NCI-H128 (cell line): Measurements from ENCODE around the gene POPDC3.
"Not testable (repeated sequence)": the region's sequence is repeated elsewhere in the genome, so short reads cannot be mapped to it uniquely, and the experiment has no call there.

Source experiments
- DNase-seq: peaks from one replicate; lab custom pipeline; 2025; ENCODE audit not compliant: unreplicated experiment; lab: John Stamatoyannopoulos, UW

Gene POPDC3, protein sequence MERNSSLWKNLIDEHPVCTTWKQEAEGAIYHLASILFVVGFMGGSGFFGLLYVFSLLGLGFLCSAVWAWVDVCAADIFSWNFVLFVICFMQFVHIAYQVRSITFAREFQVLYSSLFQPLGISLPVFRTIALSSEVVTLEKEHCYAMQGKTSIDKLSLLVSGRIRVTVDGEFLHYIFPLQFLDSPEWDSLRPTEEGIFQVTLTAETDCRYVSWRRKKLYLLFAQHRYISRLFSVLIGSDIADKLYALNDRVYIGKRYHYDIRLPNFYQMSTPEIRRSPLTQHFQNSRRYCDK

DNA sequence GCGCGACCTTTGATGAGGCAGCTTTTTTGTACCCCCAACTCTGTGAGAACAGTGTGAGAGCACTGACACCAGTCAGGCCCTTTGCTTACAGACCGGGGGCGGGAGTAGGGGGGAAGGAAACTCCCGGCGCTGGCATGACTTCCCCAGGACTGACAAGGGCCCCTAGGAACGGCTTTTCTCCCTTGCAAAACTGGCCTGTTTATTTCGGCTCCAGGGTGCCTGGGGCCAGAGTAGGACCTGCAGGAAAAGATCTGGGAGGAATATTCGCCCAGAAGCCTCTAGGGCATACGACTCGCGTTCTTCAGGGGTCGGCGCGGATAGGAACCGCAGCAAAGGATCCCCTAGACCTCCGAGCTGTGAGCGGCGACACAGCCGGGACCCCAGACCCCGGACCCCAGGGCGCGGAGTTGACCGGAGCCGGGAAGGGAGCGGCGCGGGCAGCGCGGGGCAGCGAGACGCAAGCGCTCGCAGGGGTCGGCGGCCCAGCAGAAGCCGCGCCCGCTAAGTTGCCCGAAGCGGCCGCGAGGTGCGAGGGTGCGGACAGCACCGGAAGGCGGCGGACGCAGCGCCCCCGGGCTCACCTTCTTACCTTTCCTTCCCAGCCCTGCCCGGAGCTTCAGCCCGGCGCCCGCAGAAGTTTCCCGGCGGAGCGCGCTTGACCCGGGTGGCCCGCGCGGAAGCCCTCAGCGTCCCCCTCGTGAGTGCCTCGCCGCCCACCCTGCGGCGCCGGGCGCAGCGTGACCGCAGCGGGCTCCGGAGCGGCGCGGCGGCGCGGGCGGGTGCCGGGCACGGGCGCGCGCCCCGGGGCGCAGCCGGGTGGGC lies at the start of gene POPDC3:
Gene POPDC3 (minus strand): TSS at position 771 of the 822 bp plus-strand sequence. CDS start 18,105 bp downstream, outside the sequence.
- DNase-seq: no peak

- no peak for DNase-seq
Observed at GRCh38 chr6:105227295-105227767, 47.5 kb upstream of the POPDC3 start.

GRCh38 chr6:105226598-105227294 lies 46.9 kb upstream of the POPDC3 start:
- no peak for DNase-seq

DNA sequence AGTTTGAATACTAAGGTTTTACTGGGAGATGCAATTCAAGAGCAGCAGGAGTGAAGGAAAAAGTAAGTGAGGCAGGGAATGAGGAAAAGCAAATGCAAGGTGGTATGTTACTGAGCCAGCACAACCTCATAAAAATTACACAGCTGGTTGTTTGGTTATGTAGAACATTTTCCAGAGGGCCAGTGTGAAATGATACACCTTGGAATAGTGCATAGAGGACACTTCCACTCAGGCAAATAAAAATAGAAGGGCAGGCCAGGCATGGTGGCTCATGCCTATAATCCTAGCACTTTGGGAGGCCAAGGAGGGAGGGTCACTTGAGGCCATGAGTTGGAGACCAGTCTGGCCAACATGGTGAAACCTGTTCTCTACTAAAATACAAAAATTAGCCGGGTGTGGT lies 43.4 kb upstream of the POPDC3 start:
- no peak for DNase-seq

- DNase-seq: not testable (repeated sequence)
Observed at GRCh38 chr6:105221219-105221618, 41.4 kb upstream of the POPDC3 start.

- no peak for DNase-seq
Observed at GRCh38 chr6:105220186-105220585, 40.4 kb upstream of the POPDC3 start.

DNA sequence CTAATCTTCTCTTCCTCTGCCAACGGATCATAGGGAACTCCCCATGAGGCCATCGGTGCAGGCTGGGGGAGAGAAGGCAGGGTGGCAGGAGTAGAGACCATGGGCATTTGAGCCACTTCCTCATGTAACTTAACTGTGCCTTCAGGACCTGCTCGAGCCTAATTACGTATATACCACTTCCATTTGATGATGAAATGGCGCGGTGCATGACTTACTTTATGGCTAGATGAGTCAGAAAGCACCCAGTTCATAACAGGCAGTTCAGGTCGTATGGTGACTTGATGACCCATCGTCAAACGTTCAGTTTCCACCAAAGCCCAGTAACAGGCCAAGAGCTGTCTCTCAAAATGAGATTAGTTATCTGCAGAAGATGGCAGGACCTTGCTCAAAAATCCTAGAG lies 39.4 kb upstream of the POPDC3 start:
- DNase-seq: not testable (repeated sequence)

GRCh38 chr6:105215506-105215905 lies 35.7 kb upstream of the POPDC3 start:
- no peak for DNase-seq

- no peak for DNase-seq
Observed at GRCh38 chr6:105214668-105215067, 34.9 kb upstream of the POPDC3 start.

GRCh38 chr6:105213272-105213671 lies 33.5 kb upstream of the POPDC3 start:
- no peak for DNase-seq

GRCh38 chr6:105212587-105212986 lies 32.8 kb upstream of the POPDC3 start:
- no peak for DNase-seq

DNA sequence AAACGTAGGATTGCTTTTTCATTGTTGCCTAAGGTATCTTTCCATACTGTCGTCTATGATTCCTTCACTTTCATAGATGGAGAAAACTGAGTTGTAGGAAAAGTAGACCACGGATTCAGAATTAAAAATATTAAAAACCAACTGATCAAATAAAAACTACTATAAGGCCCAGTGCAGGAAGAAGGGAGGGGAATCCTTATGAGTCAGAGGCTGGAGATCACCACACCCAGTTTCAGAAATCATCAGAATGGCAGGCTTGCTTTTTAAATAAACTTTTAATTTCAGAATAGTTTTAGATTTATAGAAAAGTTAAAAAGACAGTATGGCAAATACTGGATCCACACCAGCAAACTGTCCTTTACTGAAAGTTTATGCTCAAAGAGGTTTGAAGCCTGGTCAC lies 32.0 kb upstream of the POPDC3 start:
- DNase-seq: no peak

- no peak for DNase-seq
Observed at GRCh38 chr6:105210932-105211531, 31.2 kb upstream of the POPDC3 start.

DNA sequence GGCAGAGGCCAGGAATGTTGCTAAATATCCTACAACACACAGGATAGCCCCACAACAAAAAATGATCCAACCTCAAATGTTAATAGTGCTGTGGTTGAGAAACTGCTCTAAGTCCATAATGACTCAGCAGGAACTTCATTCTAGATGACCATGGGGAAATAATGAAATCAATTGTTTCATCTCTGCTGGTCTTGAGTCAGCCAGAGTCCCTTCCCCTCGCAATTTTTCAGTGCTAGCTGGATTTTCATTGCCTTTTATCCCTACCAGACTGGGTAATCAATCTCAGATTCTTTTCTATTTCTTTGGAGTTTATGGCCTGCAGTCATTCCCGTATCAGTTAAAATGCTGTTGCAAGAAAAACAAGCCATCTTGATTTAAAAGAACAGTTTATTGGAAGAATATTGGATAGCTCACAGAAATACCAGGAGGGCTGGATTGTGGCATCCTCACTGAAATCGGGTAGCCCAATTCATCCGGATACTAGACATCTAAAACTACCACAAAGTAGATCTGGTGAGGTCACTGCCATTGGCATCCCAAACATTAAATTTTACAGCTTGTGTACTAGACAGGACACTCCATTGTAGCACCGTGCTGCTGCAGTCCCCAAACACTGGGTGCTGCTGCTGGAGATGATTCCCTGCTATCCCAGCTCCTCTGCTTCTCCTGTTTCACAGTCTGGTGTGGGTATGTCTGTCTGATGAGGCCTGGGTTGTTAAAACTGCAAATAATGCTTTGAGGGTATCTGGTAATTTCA lies 30.3 kb upstream of the POPDC3 start:
- no peak for DNase-seq

DNA sequence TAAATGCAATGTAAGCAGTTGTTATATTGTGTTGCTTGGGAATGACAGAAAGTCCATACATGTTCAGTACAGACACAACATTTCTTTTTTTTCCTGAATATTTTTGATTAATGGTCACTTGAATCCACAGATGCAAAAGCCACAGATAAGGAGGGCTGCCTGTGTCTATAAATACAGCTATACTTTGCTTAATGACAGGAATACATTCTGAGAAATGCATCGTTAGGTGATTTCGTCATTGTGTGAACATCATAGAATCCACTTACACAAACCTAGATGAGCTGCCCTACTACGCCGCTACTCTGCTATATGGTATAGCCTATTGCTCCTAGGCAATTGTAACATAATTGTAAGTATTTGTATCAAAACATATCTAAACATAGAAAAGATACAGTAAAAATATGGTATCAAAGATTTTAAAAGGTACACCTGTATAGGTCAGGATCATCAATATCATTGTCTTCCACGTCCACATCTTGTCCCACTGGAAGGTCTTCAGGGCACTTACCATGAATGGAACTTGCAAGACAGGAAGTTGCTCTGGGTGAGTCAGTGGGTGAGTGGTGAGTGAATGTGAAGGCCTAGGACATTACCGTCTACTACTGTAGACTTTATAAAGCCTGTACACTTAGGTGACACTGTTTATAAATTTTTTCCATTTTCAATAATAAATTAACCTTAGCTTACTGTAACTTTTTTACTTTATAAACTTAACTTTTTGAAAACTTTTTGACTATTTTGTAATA lies 27.9 kb upstream of the POPDC3 start:
- DNase-seq: no peak

- no peak for DNase-seq
Observed at GRCh38 chr6:105204768-105205167, 25.0 kb upstream of the POPDC3 start.

GRCh38 chr6:105204331-105204730 lies 24.5 kb upstream of the POPDC3 start:
- DNase-seq: no peak

- DNase-seq: no peak
Observed at GRCh38 chr6:105202486-105202885, 22.7 kb upstream of the POPDC3 start.

DNA sequence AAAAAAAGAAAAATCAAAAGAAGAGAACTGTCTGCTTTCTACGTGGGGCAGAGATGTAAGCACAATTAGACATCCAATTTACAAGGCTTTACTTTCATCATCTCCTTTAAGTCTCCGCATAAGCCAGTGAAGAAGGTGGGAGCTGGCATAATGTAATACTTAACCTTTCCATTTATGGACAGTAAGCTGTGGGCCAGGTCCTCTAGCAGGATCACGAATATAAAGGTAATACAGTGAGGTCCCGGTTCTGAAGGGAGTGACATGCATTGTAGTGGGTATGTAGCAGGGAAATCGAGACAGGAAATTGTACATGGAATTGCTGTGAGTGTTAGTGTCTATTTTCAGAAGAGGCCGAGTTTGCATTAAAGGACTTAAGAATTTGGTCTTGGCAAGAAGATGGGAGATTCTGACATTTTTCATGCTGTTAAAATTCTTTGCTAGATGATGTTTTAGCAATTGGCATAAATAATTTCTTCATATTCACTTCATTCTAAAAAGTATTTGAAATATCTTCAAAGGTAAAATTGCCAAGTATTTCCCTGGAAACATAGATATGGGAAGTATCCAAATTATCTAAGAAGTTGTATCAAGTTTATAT lies 20.4 kb upstream of the POPDC3 start:
- no peak for DNase-seq
